Neuronal stem cell (in vitro differentiated cells): Measurements from ENCODE around the gene OR6K6.
A peak's percentile ranks its signal among the peaks of the same experiment; 100 is the strongest.

Experiments
- DNase-seq: peaks from one replicate; pipeline ENCODE4 v3.0.0-alpha.2; 2013; ENCODE audit warnings: low spot score
- H2AFZ ChIP-seq: one replicate; pipeline ENCODE4 v1.6.1; 2013; ENCODE audit warnings: mild to moderate bottlenecking, low read length, inconsistent platforms
- H2AK5ac ChIP-seq: 2 replicates; pipeline ENCODE4 v1.6.1; 2013; ENCODE audit warnings: low read depth, mild to moderate bottlenecking, inconsistent platforms, low read length, moderate library complexity, mixed read lengths
- H2BK120ac ChIP-seq: 2 replicates; pipeline ENCODE4 v1.6.1; 2013; ENCODE audit warnings: low read depth, mild to moderate bottlenecking, inconsistent platforms, low read length, moderate library complexity, mixed read lengths
- H2BK12ac ChIP-seq: one replicate; pipeline ENCODE4 v1.6.1; 2013; ENCODE audit warnings: low read length, inconsistent platforms
- H2BK15ac ChIP-seq: 2 replicates; pipeline ENCODE4 v1.6.1; 2013; ENCODE audit warnings: mild to moderate bottlenecking, low read length, inconsistent platforms, mixed read lengths
- H2BK5ac ChIP-seq: one replicate; pipeline ENCODE4 v1.6.1; 2013; ENCODE audit warnings: inconsistent platforms, mild to moderate bottlenecking, low read length, moderate library complexity
- H3K14ac ChIP-seq: one replicate; pipeline ENCODE4 v1.6.1; 2013; ENCODE audit warnings: low read length, inconsistent platforms
- H3K18ac ChIP-seq: 2 replicates; pipeline ENCODE4 v1.6.1; 2013; ENCODE audit warnings: low read length, inconsistent platforms
- H3K23ac ChIP-seq: 2 replicates; pipeline ENCODE4 v1.6.1; 2013; ENCODE audit warnings: low read depth, mild to moderate bottlenecking, mixed read lengths, low read length, inconsistent platforms; ENCODE audit not compliant: poor library complexity
- H3K27ac ChIP-seq: replicated peaks from 3 replicates; pipeline ENCODE4 v1.5.1; 2013; ENCODE audit warnings: low read length, inconsistent platforms
- H3K27me3 ChIP-seq, 3 experiments: 2 replicates each; pipeline ENCODE4 v1.6.1; 2013; ENCODE audit warnings: low read length in 3 of 3, mild to moderate bottlenecking in 2 of 3, inconsistent platforms in 1 of 3, low read depth in 1 of 3, mixed read lengths in 1 of 3, moderate library complexity in 1 of 3; ENCODE audit not compliant: control insufficient read depth in 3 of 3, insufficient read depth in 3 of 3
- H3K36me3 ChIP-seq, 2 donors: replicated peaks in 1 of 2; 2 replicates each; pipeline ENCODE4 v1.6.1; 2013; ENCODE audit warnings: low read length in 2 of 2; ENCODE audit not compliant: control insufficient read depth in 2 of 2, insufficient read depth in 2 of 2
- H3K4ac ChIP-seq: 2 replicates; pipeline ENCODE4 v1.6.1; 2013; ENCODE audit warnings: inconsistent platforms, mild to moderate bottlenecking, low read length, moderate library complexity
- H3K4me1 ChIP-seq, 2 donors: 1 replicate in 1 of 2; 2 replicates in 1 of 2; pipeline ENCODE4 v1.6.1; 2013; ENCODE audit warnings: low read length in 2 of 2, low read depth in 1 of 2; ENCODE audit not compliant: control insufficient read depth in 2 of 2, insufficient read depth in 1 of 2
- H3K4me2 ChIP-seq: one replicate; pipeline ENCODE4 v1.6.1; 2013; ENCODE audit warnings: mild to moderate bottlenecking, low read length, inconsistent platforms; ENCODE audit not compliant: insufficient read depth, poor library complexity, severe bottlenecking
- H3K4me3 ChIP-seq, 2 donors: 2 replicates each; pipeline ENCODE4 v1.5.1; 2013; ENCODE audit warnings: low read length in 2 of 2, mild to moderate bottlenecking in 2 of 2, inconsistent platforms in 1 of 2, moderate library complexity in 1 of 2
- H3K79me1 ChIP-seq: one replicate; pipeline ENCODE4 v1.6.1; 2013; ENCODE audit warnings: low read depth, mild to moderate bottlenecking, inconsistent platforms, low read length, moderate library complexity
- H3K9ac ChIP-seq: one replicate; pipeline ENCODE4 v1.6.1; 2013; ENCODE audit warnings: mild to moderate bottlenecking, low read depth, low read length, inconsistent platforms; ENCODE audit not compliant: poor library complexity
- H3K9me3 ChIP-seq, 2 donors: replicated peaks in 1 of 2; 2 replicates each; pipeline versions ENCODE3 to v1.6.1; 2013; ENCODE audit warnings: low read length in 2 of 2, mild to moderate bottlenecking in 2 of 2, inconsistent platforms in 1 of 2, low read depth in 1 of 2, mixed read lengths in 1 of 2, moderate library complexity in 1 of 2; ENCODE audit not compliant: control insufficient read depth in 2 of 2, insufficient read depth in 1 of 2
- H4K8ac ChIP-seq: one replicate; pipeline ENCODE4 v1.6.1; 2013; ENCODE audit warnings: low read depth, mild to moderate bottlenecking, inconsistent platforms, low read length, moderate library complexity
- H4K91ac ChIP-seq: one replicate; pipeline ENCODE4 v1.6.1; 2013; ENCODE audit warnings: low read length, low read depth, mild to moderate bottlenecking, inconsistent platforms; ENCODE audit not compliant: poor library complexity
- WGBS, 2 donors: extraction: QIAGEN DNeasy Blood & Tissue Kit; methylation state at CpG; one replicate each; pipeline ENCODE4 v1.1.7; 2013; ENCODE audit warnings: missing lambda C conversion rate in 2 of 2, mixed read lengths in 1 of 2; ENCODE audit not compliant: insufficient read length in 2 of 2, insufficient replicate concordance in 1 of 2; ENCODE audit errors: extremely low coverage in 2 of 2; 5-methylcytosine and 5-hydroxymethylcytosine counted together

Gene OR6K6

GRCh38 chr1:158724442-158724841 lies 30.1 kb upstream of the OR6K6 start:
- H3K27me3 ChIP-seq = no peaks in the 10 kb centered on the region
- peak overlapping the region; percentile 45 for H4K8ac ChIP-seq
- no CpG with 5 or more reads among the region's 5 CpGs for WGBS, 2 donors
- H3K4me2 ChIP-seq = no peak overlapping the region
- H3K4ac ChIP-seq = no peak overlapping the region
- no peak overlapping the region for H3K18ac ChIP-seq
- no peaks in the 10 kb centered on the region for H3K9me3 ChIP-seq
- no peak overlapping the region for H2AFZ ChIP-seq
- no peaks in the 10 kb centered on the region for H3K36me3 ChIP-seq
- H4K91ac ChIP-seq = no peak overlapping the region
- H2BK15ac ChIP-seq = no peak overlapping the region
- no peak overlapping the region for H3K27ac ChIP-seq
- DNase-seq = no peak
- H3K4me3 ChIP-seq = no peak overlapping the region
- H2BK120ac ChIP-seq = no peak overlapping the region
- no peak overlapping the region for H2BK5ac ChIP-seq
- no peak overlapping the region for H2BK12ac ChIP-seq
- H3K9ac ChIP-seq = no peak overlapping the region
- no peaks in the 10 kb centered on the region for H3K4me1 ChIP-seq
- H2AK5ac ChIP-seq = no peak overlapping the region
- no peaks in the 10 kb centered on the region for H3K79me1 ChIP-seq
- no peak overlapping the region for H3K23ac ChIP-seq
- no peak overlapping the region for H3K14ac ChIP-seq

- H2BK120ac ChIP-seq = no peak overlapping the region
- H3K9me3 ChIP-seq = no peaks in the 10 kb centered on the region
- H3K36me3 ChIP-seq = no peaks in the 10 kb centered on the region
- no peak overlapping the region for H3K23ac ChIP-seq
- H3K18ac ChIP-seq = no peak overlapping the region
- H3K4ac ChIP-seq = no peak overlapping the region
- H2BK15ac ChIP-seq = no peak overlapping the region
- H2BK5ac ChIP-seq = no peak overlapping the region
- no peak overlapping the region for H2BK12ac ChIP-seq
- H3K4me3 ChIP-seq = no peak overlapping the region
- no peaks in the 10 kb centered on the region for H3K27me3 ChIP-seq
- no peak overlapping the region for H3K9ac ChIP-seq
- H2AFZ ChIP-seq = no peak overlapping the region
- no peak overlapping the region for H4K8ac ChIP-seq
- no CpG with 5 or more reads among the region's 3 CpGs for WGBS, 2 donors
- no peak overlapping the region for H4K91ac ChIP-seq
- DNase-seq = no peak
- H3K27ac ChIP-seq = no peak overlapping the region
- no peak overlapping the region for H3K14ac ChIP-seq
- no peaks in the 10 kb centered on the region for H3K79me1 ChIP-seq
- H3K4me1 ChIP-seq = no peaks in the 10 kb centered on the region
- no peak overlapping the region for H2AK5ac ChIP-seq
- no peak overlapping the region for H3K4me2 ChIP-seq
Measured at GRCh38 chr1:158728510-158729225, 25.9 kb upstream of the OR6K6 start.

GRCh38 chr1:158730453-158730852 lies 24.1 kb upstream of the OR6K6 start:
- Histone ChIP-seq H2AFZ (no peak overlapping the region), H2BK120ac (no peak overlapping the region), H3K36me3 (no peaks in the 10 kb centered on the region), H2AK5ac (no peak overlapping the region), H3K23ac (no peak overlapping the region), H3K79me1 (no peaks in the 10 kb centered on the region), H3K9me3 (no peaks in the 10 kb centered on the region), H3K18ac (no peak overlapping the region), H4K8ac (no peak overlapping the region), H2BK15ac (no peak overlapping the region), H2BK5ac (no peak overlapping the region), H3K4ac (no peak overlapping the region), H2BK12ac (no peak overlapping the region), H3K4me1 (no peaks in the 10 kb centered on the region), H3K27ac (no peak overlapping the region), H3K9ac (no peak overlapping the region), H3K27me3 (no peaks in the 10 kb centered on the region), H3K4me2 (no peak overlapping the region), H3K14ac (no peak overlapping the region), H3K4me3 (no peak overlapping the region), H4K91ac (no peak overlapping the region)
- DNase-seq = no peak
- WGBS, 2 donors = no CpG with 5 or more reads among the region's 4 CpGs

GRCh38 chr1:158731707-158732106 lies 22.8 kb upstream of the OR6K6 start:
- Histone ChIP-seq H4K8ac (no peak overlapping the region), H3K4ac (no peak overlapping the region), H3K4me2 (no peak overlapping the region), H3K14ac (peak overlapping the region; percentile 75), H3K27me3 (no peaks in the 10 kb centered on the region), H2BK120ac (no peak overlapping the region), H3K4me1 (no peaks in the 10 kb centered on the region), H3K9me3 (no peaks in the 10 kb centered on the region), H3K36me3 (no peaks in the 10 kb centered on the region), H3K9ac (no peak overlapping the region), H3K79me1 (no peaks in the 10 kb centered on the region), H2BK5ac (no peak overlapping the region), H3K4me3 (no peak overlapping the region), H3K27ac (no peak overlapping the region), H2BK15ac (no peak overlapping the region), H2BK12ac (no peak overlapping the region), H2AFZ (no peak overlapping the region), H2AK5ac (no peak overlapping the region), H3K23ac (no peak overlapping the region), H3K18ac (peak overlapping the region; percentile 27), H4K91ac (no peak overlapping the region)
- DNase-seq = no peak
- WGBS, 2 donors = no CpG with 5 or more reads among the region's 4 CpGs
